Measurements from ENCODE around the gene PRKCB. TPM values are rescaled to one million over a fixed set of nuclear protein-coding genes. Genes with fewer than 3 reads are reported as not detected.

PRKCB gene
- total and polyA plus RNA-seq, 2 experiments from 2014 or later, result 3.7 to 16.4 TPM

- Mint-ChIP-seq H3K9me3 (no peaks in the 10 kb centered on the region), H3K4me3 (no peak overlapping the region), H3K27ac (no peak overlapping the region), H3K36me3 (ENCODE audit: low read depth) (no peaks in the 10 kb centered on the region), H3K4me1 (peaks cover 25% of the 10 kb centered on the region; the same call in 2 of the 3 replicates), H3K27me3 (ENCODE audit: insufficient read depth, low read depth, poor library complexity) (peaks cover 45% of the 10 kb centered on the region)
- Histone ChIP-seq H3K4me1 (ENCODE audit: insufficient read depth) (0 out of 2 replicates have a peak, but pooled peaks cover 12% of the 10 kb centered on the region), H3K79me2 (replicated peaks; ENCODE audit: insufficient read depth) (no peaks in the 10 kb centered on the region), H3K9me2 (ENCODE audit: insufficient read depth) (no peaks in the 10 kb centered on the region), H3K36me3 (ENCODE audit: insufficient read depth) (no peaks in the 10 kb centered on the region), H4K20me1 (replicated peaks; ENCODE audit: insufficient read depth) (peaks cover 13% of the 10 kb centered on the region; the same call in 1 of the 2 replicates), H3K27ac (ENCODE audit: low read depth) (no peak overlapping the region), H3K27me3 (ENCODE audit: insufficient read depth) (peaks cover 60% of the 10 kb centered on the region), H3K4me3 (no peak overlapping the region), H3F3A (replicated peaks; ENCODE audit: low read depth) (no peaks in the 10 kb centered on the region), H3K4me2 (no peak overlapping the region), H2AFZ (no peak overlapping the region)
- ATAC-seq, result no peak
- DNase-seq (ENCODE audit: low spot score), result no peak
- TF ChIP-seq REST (IDR thresholded peaks at IDR 0.05; ENCODE audit: unreplicated experiment) (no peak), CREB1 (CRISPR knock-in tag; IDR thresholded peaks at IDR 0.05; ENCODE audit: low read depth) (no peak), POLR2AphosphoS5 (IDR thresholded peaks at IDR 0.05; ENCODE audit: low read depth) (no peak), ZNF114 (CRISPR knock-in tag; IDR thresholded peaks at IDR 0.05) (no peak), CTCF (conservative IDR thresholded peaks at IDR 0.05; ENCODE audit: low read depth in 2 of 2) (no peak), JUNB (IDR thresholded peaks at IDR 0.05; ENCODE audit: unreplicated experiment) (no peak), ZNF462 (CRISPR knock-in tag; IDR thresholded peaks at IDR 0.05) (no peak)
Measured at GRCh38 chr16:23867566-23867965, 31.8 kb downstream of the PRKCB start.
